Endothelial cell of umbilical vein (primary cell): Measurements from ENCODE around the gene PPP2R2C. TPM values are rescaled to one million over a fixed set of nuclear protein-coding genes. Genes with fewer than 3 reads are reported as not detected.

Experiments
- BruUV-seq: library from RNA; stranded (reverse); fragments of 400-500 nt; replicated peaks from 2 replicates; lab custom pipeline; 2021; lab: Mats Ljungman, UMichigan
- CTCF ChIA-PET: fragments of 300-600, 350-600 bp; sonication (Branson Sonifier 250); formaldehyde crosslinking; loops from one replicate; lab custom pipeline; 2021; ENCODE audit warnings: antibody characterized with exemption, inconsistent platforms; lab: Charles Lee
- POLR2A ChIA-PET: fragments of 300-600, 350-600 bp; sonication (Branson Sonifier 250); formaldehyde crosslinking; loops from one replicate; lab custom pipeline; 2021; ENCODE audit warnings: antibody characterized with exemption, inconsistent platforms; lab: Charles Lee
- DNase-seq: peaks from one replicate; pipeline ENCODE4 v3.0.0-alpha.2; 2011; ENCODE audit warnings: low read depth, low spot score
- FAIRE-seq: peaks from 2 replicates; lab custom pipeline; 2011; peaks lifted over from hg19 to GRCh38; lab: Jason Lieb, UNC
- H2AFZ ChIP-seq: 2 replicates; pipeline ENCODE4 v1.6.0; 2012; ENCODE audit warnings: low read depth, low read length, control low read depth, inconsistent platforms
- H3K27ac ChIP-seq: 2 replicates; pipeline ENCODE4 v1.5.1; 2011; ENCODE audit warnings: low read depth, mild to moderate bottlenecking, control low read depth, low read length, moderate library complexity; ENCODE audit not compliant: insufficient read depth
- H3K27me3 ChIP-seq, 2 experiments: 2 replicates each; pipeline versions ENCODE4 v1.6.0 to v1.6.1; 2011; ENCODE audit warnings: low read length in 2 of 2, mixed read lengths in 1 of 2; ENCODE audit not compliant: control insufficient read depth in 2 of 2, insufficient read depth in 2 of 2
- H3K36me3 ChIP-seq, 2 experiments: 2 replicates in 1 of 2; 3 replicates in 1 of 2; pipeline ENCODE4 v1.5.1; 2011; ENCODE audit warnings: low read length in 2 of 2, mild to moderate bottlenecking in 1 of 2, moderate library complexity in 1 of 2; ENCODE audit not compliant: control insufficient read depth in 2 of 2, insufficient read depth in 2 of 2; ENCODE audit errors: extremely low read depth in 1 of 2
- H3K4me1 ChIP-seq: 3 replicates; pipeline ENCODE4 v1.5.1; 2011; ENCODE audit warnings: mild to moderate bottlenecking, low read length; ENCODE audit not compliant: control insufficient read depth, insufficient read depth; ENCODE audit errors: extremely low read depth
- H3K4me2 ChIP-seq: 2 replicates; pipeline ENCODE4 v1.6.1; 2011; ENCODE audit warnings: low read length, control low read depth, mixed read lengths; ENCODE audit not compliant: insufficient read depth
- H3K4me3 ChIP-seq, 3 experiments: fragments of 200-600 bp in 1 of 3; sonication (generic), shearing (Covaris generic) in 1 of 3; replicated peaks in 1 of 3; 2 replicates each; pipeline ENCODE4 v1.5.1; 2011 to 2016; ENCODE audit warnings: control low read depth in 3 of 3, low read length in 3 of 3, mild to moderate bottlenecking in 2 of 3, inconsistent platforms in 1 of 3, low read depth in 1 of 3, moderate library complexity in 1 of 3; ENCODE audit not compliant: insufficient read depth in 1 of 3
- H3K79me2 ChIP-seq: 2 replicates; pipeline ENCODE4 v1.6.0; 2012; ENCODE audit warnings: low read length, inconsistent platforms; ENCODE audit not compliant: control insufficient read depth, insufficient read depth
- H3K9ac ChIP-seq: replicated peaks from 2 replicates; pipeline ENCODE3; 2011; ENCODE audit warnings: low read length, control low read depth; ENCODE audit not compliant: insufficient read depth; ENCODE audit errors: extremely low read depth
- H3K9me1 ChIP-seq: replicated peaks from 3 replicates; pipeline ENCODE4 v1.6.0; 2011; ENCODE audit warnings: mild to moderate bottlenecking, low read length; ENCODE audit not compliant: control insufficient read depth, insufficient read depth; ENCODE audit errors: extremely low read depth
- H3K9me3 ChIP-seq: replicated peaks from 2 replicates; pipeline ENCODE4 v1.5.1; 2012; ENCODE audit warnings: low read length, inconsistent platforms; ENCODE audit not compliant: control insufficient read depth, insufficient read depth
- H4K20me1 ChIP-seq: replicated peaks from 2 replicates; pipeline ENCODE3; 2011; ENCODE audit warnings: mild to moderate bottlenecking, low read length; ENCODE audit not compliant: control insufficient read depth, insufficient read depth; ENCODE audit errors: extremely low read depth
- CTCF ChIP-seq, 2 donors: IDR thresholded peaks; 1 replicate in 1 of 2; 2 replicates in 1 of 2; pipeline ENCODE4 v1.5.1; 2011; ENCODE audit warnings: low read length in 2 of 2, mild to moderate bottlenecking in 2 of 2, moderate library complexity in 2 of 2, control low read depth in 1 of 2, inconsistent platforms in 1 of 2, low read depth in 1 of 2; ENCODE audit not compliant: insufficient read depth in 1 of 2; ENCODE audit errors: extremely low read depth in 1 of 2
- EZH2 ChIP-seq: IDR thresholded peaks from 2 replicates; pipeline ENCODE4 v1.6.1; 2012; ENCODE audit warnings: borderline replicate concordance, low read depth, mild to moderate bottlenecking, moderate library complexity, low read length, inconsistent platforms; ENCODE audit not compliant: severe bottlenecking
- FOS ChIP-seq: IDR thresholded peaks from 2 replicates; pipeline ENCODE4 v1.6.1; 2011; ENCODE audit warnings: mild to moderate bottlenecking, low read length, moderate library complexity, borderline replicate concordance; ENCODE audit not compliant: insufficient read depth
- GATA2 ChIP-seq: IDR thresholded peaks from 2 replicates; pipeline ENCODE4 v1.7.0; 2011; ENCODE audit warnings: low read depth, mild to moderate bottlenecking, moderate library complexity, mixed read lengths, low read length; ENCODE audit not compliant: insufficient read length, insufficient read depth
- JUN ChIP-seq: IDR thresholded peaks from 2 replicates; pipeline ENCODE4 v1.6.1; 2011; ENCODE audit warnings: borderline replicate concordance, low read depth; ENCODE audit not compliant: insufficient read length, insufficient read depth
- MAX ChIP-seq: IDR thresholded peaks from 2 replicates; pipeline ENCODE4 v1.6.1; 2011; ENCODE audit not compliant: insufficient read depth, insufficient read length
- MYC ChIP-seq: IDR thresholded peaks from one replicate; pipeline ENCODE4 v1.6.1; 2011; ENCODE audit warnings: mild to moderate bottlenecking, low read depth, low read length
- POLR2A ChIP-seq: IDR thresholded peaks from 2 replicates; pipeline ENCODE4 v1.6.1; 2012; ENCODE audit warnings: low read depth, mild to moderate bottlenecking, control low read depth, low read length
- POLR2AphosphoS5 ChIP-seq: IDR thresholded peaks from 2 replicates; pipeline ENCODE4 v1.6.1; 2012; ENCODE audit warnings: low read depth, mild to moderate bottlenecking, control low read depth, low read length, moderate library complexity; ENCODE audit not compliant: insufficient read depth
- dilution Hi-C: fragments of 300-500 bp; cut with MboI; formaldehyde crosslinking; loops from one replicate; pipeline ENCODE4 v1.15.0; 2019; ENCODE audit warnings: low sequenced_read_pairs; ENCODE audit not compliant: extremely low pct_ligation_motif_present
- intact Hi-C: fragments of 100-400 bp; cut with micrococcal nuclease; formaldehyde crosslinking; loops from one replicate; pipeline ENCODE4 v1.10.0; 2022
- polyA plus RNA-seq, 4 experiments: library from polyadenylated mRNA; depleted of rRNA in 3 of 4; stranded (reverse) in 3 of 4; unstranded in 1 of 4; fragments of >200 nt; gene quantifications; 2 replicates each; pipeline versions ENCODE4 v1.2.1 to v1.2.3, GENCODE V29; 2011 to 2012; ENCODE audit warnings: missing spikeins in 1 of 4
- total RNA-seq: library from RNA; stranded (reverse); gene quantifications from 2 replicates; pipeline ENCODE4 v1.2.3, GENCODE V29; 2021

Gene PPP2R2C
- total and polyA plus RNA-seq, 2 donors (not counting 3 experiments of a cell fraction or from before 2014, with no cell fraction given), result 0.03 to 0.09 TPM

DNA sequence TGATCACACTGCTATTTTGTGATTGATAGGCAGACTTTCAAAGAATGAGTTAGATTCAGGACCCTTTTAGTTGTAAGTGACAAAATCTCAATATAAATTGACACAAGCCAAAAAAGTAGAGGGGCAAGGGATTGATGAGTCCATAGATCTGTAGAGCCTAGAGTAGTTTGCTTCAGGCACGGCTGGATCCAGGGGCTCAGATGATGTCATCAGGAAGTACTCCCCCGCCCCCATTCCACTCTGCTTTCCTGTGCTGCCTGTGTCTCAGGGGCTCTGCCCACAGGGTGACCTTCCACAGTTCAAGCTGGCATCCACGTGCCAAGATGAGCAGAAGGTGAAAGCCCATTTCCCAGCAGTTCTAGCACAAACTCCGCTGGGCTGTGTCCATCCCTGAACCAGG lies 189.1 kb downstream of the PPP2R2C start:
- FAIRE-seq (no peak), DNase-seq (no peak)
- Histone ChIP-seq H3K27me3 (no peaks in the 10 kb centered on the region), H3K36me3 (peaks cover 3 to 35% of the 10 kb centered on the region in 2 experiments), H4K20me1 (no peaks in the 10 kb centered on the region), H3K4me2 (no peak overlapping the region), H3K9me3 (no peaks in the 10 kb centered on the region), H3K4me1 (peaks cover 16% of the 10 kb centered on the region), H3K9me1 (no peaks in the 10 kb centered on the region), H2AFZ (no peak overlapping the region), H3K4me3 (no peak overlapping the region), H3K27ac (no peak overlapping the region), H3K9ac (no peak overlapping the region), H3K79me2 (no peaks in the 10 kb centered on the region)
- ChIA-PET CTCF (interaction anchor here (1.6 to 1.7 kb wide), 2 partner anchors 33 to 44 kb away, joined by 3 to 5 read pairs; no protein-coding TSS in a partner anchor), POLR2A (no interaction called here)
- intact Hi-C loops (no loop called here), dilution Hi-C loops (no loop called here)
- BruUV-seq, result no TSS peak
- TF ChIP-seq CTCF (IDR thresholded peaks at IDR 0.05; ENCODE audit: extremely low read depth in 1 of 2, insufficient read depth in 1 of 2, low read depth in 1 of 2, low read length in 2 of 2) (no peak), JUN (peak; percentile 7)

DNA sequence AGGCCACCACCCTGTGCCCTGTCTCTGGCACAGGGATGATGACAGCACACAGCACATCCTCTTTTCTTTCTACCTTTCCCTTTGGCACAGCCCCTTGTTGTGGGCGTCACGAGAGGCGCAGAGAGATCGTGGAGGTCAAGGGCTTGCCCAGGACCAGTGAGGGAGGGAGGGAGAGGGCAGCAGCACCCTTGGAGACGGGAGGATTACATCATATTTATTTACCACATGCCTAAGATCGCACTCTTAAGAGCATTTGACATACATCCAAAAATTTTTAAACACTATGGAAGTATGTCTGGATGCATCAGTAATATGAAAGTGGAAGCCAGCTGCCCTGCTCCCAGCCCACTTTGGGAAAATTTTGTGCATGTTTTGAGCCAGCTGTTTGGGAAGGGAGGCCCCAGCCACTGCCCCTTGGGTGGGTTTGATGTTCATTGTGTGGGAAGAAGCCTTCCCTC lies 190.1 kb downstream of the PPP2R2C start:
- Histone ChIP-seq H3K27me3 (no peaks in the 10 kb centered on the region), H3K36me3 (peaks cover 1 to 35% of the 10 kb centered on the region in 2 experiments), H4K20me1 (no peaks in the 10 kb centered on the region), H3K4me1 (peaks cover 22% of the 10 kb centered on the region), H3K9me3 (no peaks in the 10 kb centered on the region), H3K4me2 (no peak overlapping the region), H3K9ac (no peak overlapping the region), H3K4me3 (no peak overlapping the region), H3K27ac (no peak overlapping the region), H3K9me1 (no peaks in the 10 kb centered on the region), H2AFZ (no peak overlapping the region), H3K79me2 (no peaks in the 10 kb centered on the region)
- no peak for TF ChIP-seq POLR2A
- no peak for TF ChIP-seq CTCF (IDR thresholded peaks at IDR 0.05; ENCODE audit: extremely low read depth in 1 of 2, insufficient read depth in 1 of 2, low read depth in 1 of 2, low read length in 2 of 2)
- TF ChIP-seq GATA2, result no peak
- no peak for TF ChIP-seq JUN
- no peak for TF ChIP-seq POLR2AphosphoS5
- no peak for TF ChIP-seq MYC
- no peak for TF ChIP-seq EZH2
- no peak for TF ChIP-seq MAX
- no peak for TF ChIP-seq FOS
- intact Hi-C loops (no loop called here), dilution Hi-C loops (no loop called here)
- no peak for DNase-seq
- CTCF ChIA-PET, result interaction anchor here (1.4 to 1.7 kb wide), 3 partner anchors 18 to 45 kb away, joined by 3 to 5 read pairs (median 4); no protein-coding TSS in a partner anchor
- BruUV-seq, result no TSS peak
- POLR2A ChIA-PET, result no interaction called here
- FAIRE-seq, result no peak
